ENCODE measurements around the gene ZNF579. TPM values are rescaled to one million over a fixed set of nuclear protein-coding genes. Genes with fewer than 3 reads are reported as not detected.
"Not testable (repeated sequence)": the region's sequence is repeated elsewhere in the genome, so short reads cannot be mapped to it uniquely, and the experiment has no call there.

The ZNF579 gene
- total RNA-seq, 2 experiments from 2014 or later: 6.1 to 11.1 TPM

DNA sequence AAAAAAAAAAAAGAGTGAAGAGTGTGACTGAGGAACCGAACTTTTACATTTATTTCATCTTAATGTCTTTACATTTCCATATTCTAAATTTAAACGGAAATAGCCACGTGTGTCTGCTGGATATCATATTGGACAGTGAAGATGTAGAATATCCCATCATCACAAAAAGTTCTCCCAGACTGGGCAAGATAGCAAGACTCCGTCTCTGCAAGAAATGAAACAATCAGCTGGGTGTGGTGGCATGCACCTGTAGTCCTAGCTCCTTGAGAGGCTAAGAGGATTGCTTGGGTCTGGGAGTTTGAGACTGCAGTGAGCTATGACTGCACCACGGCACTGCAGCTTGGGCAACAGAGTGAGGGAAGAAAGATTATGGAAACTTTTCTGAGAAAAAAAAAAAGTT is 3.9 kb downstream of the ZNF579 start:
- no TSS peak for BruUV-seq (replicated peaks)
- ChIA-PET CTCF (ENCODE audit: unreplicated experiment) (no interaction called here), POLR2A (no interaction called here)
- Histone ChIP-seq H3K79me2 (ENCODE audit: insufficient read depth, low read depth, low read length) (peaks cover 9% of the 10 kb centered on the region; the same call in 1 of the 2 replicates), H3K4me2 (ENCODE audit: low read length) (no peak overlapping the region), H3K9me2 (ENCODE audit: insufficient read depth, low read length) (no peaks in the 10 kb centered on the region), H4K20me1 (ENCODE audit: insufficient read depth, low read length) (peaks cover 4% of the 10 kb centered on the region; the same call in 1 of the 2 replicates), H2AFZ (ENCODE audit: low read length) (no peak overlapping the region), H3K4me3 (ENCODE audit: low read depth, low read length, poor library complexity, severe bottlenecking) (no peak overlapping the region), H3K9me3 (ENCODE audit: low read length) (no peaks in the 10 kb centered on the region), H3K36me3 (ENCODE audit: insufficient read depth, low read length) (peaks cover 19% of the 10 kb centered on the region), H3K4me1 (ENCODE audit: insufficient read depth, low read length, poor library complexity, severe bottlenecking) (peaks cover 12% of the 10 kb centered on the region), H3K27ac (ENCODE audit: low read depth, low read length, poor library complexity, severe bottlenecking) (no peak overlapping the region)
- TF ChIP-seq EZH2phosphoT487 (IDR thresholded peaks at IDR 0.05; ENCODE audit: borderline replicate concordance, low read depth, low read length) (no peak), CTCF (conservative IDR thresholded peaks at IDR 0.05; ENCODE audit: low read length) (no peak)
- no peak for DNase-seq (ENCODE audit: low spot score)
- intact Hi-C loops (cut with micrococcal nuclease; ENCODE audit: unreplicated experiment): no loop called here

DNA sequence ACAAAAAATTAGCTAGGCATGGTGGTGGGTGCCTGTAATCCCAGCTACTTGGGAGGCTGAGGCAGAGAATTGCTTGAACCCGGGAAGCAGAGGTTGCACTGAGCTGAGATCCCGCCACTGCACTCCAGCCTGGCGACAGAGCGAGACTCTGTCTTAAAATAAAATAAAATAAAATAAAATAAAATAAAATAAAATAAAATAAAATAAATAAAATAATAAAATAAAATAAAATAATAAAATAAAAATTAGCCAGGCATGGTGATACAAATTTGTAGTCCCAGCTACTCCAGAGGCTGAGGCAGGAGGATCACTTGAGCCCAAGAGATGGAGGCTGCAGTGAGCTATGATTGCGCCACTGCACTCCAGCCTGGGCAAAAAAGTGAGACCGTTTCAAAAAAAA is 6.7 kb downstream of the ZNF579 start:
- BruUV-seq (replicated peaks); H2AFZ ChIP-seq (ENCODE audit: low read length); H3K4me2 ChIP-seq (ENCODE audit: low read length); H3K9me2 ChIP-seq (ENCODE audit: insufficient read depth, low read length); intact Hi-C loops (cut with micrococcal nuclease; ENCODE audit: unreplicated experiment); CTCF ChIA-PET (ENCODE audit: unreplicated experiment); H3K4me1 ChIP-seq (ENCODE audit: insufficient read depth, low read length, poor library complexity, severe bottlenecking); H3K27ac ChIP-seq (ENCODE audit: low read depth, low read length, poor library complexity, severe bottlenecking); DNase-seq (ENCODE audit: low spot score); H4K20me1 ChIP-seq (ENCODE audit: insufficient read depth, low read length); H3K9me3 ChIP-seq (ENCODE audit: low read length); H3K4me3 ChIP-seq (ENCODE audit: low read depth, low read length, poor library complexity, severe bottlenecking); H3K79me2 ChIP-seq (ENCODE audit: insufficient read depth, low read depth, low read length): not testable (repeated sequence)
- peaks cover 19% of the 10 kb centered on the region for H3K36me3 ChIP-seq (ENCODE audit: insufficient read depth, low read length)
- POLR2A ChIA-PET: interaction anchor here (0.6 kb wide), 1 partner anchor 235 kb away, joined by 3 read pairs; no protein-coding TSS in a partner anchor

DNA sequence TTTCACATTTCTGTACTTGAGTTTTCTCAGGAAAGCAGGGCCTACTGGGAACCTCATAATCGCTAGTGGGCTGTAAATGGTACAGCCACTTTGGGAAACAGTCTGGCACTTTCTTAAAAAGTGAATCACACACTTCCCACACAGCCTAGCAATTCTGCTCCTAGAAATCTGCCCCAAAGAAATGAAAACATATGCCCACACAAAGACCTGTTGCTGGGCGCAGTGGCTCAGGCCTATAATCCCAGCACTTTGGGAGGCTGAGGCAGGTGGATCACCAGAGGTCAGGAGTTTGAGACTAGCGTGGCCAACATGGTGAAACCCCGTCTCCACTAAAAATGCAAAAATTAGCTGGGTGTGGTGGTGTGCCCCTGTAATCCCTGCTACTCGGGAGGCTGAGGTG is 11.2 kb downstream of the ZNF579 start:
- H2AFZ ChIP-seq (ENCODE audit: low read length); H3K4me2 ChIP-seq (ENCODE audit: low read length); H3K4me1 ChIP-seq (ENCODE audit: insufficient read depth, low read length, poor library complexity, severe bottlenecking); H3K4me3 ChIP-seq (ENCODE audit: low read depth, low read length, poor library complexity, severe bottlenecking); BruUV-seq (replicated peaks); POLR2A ChIA-PET; H3K36me3 ChIP-seq (ENCODE audit: insufficient read depth, low read length); intact Hi-C loops (cut with micrococcal nuclease; ENCODE audit: unreplicated experiment); H3K27ac ChIP-seq (ENCODE audit: low read depth, low read length, poor library complexity, severe bottlenecking); H3K79me2 ChIP-seq (ENCODE audit: insufficient read depth, low read depth, low read length); CTCF ChIA-PET (ENCODE audit: unreplicated experiment); H3K9me3 ChIP-seq (ENCODE audit: low read length); DNase-seq (ENCODE audit: low spot score); H4K20me1 ChIP-seq (ENCODE audit: insufficient read depth, low read length); H3K9me2 ChIP-seq (ENCODE audit: insufficient read depth, low read length): not testable (repeated sequence)

- no peaks in the 10 kb centered on the region for H3K9me3 ChIP-seq (ENCODE audit: low read length)
- intact Hi-C loops (cut with micrococcal nuclease; ENCODE audit: unreplicated experiment): no loop called here
- no TSS peak for BruUV-seq (replicated peaks)
- H3K4me2 ChIP-seq (ENCODE audit: low read length): no peak overlapping the region
- no peaks in the 10 kb centered on the region for H3K4me1 ChIP-seq (ENCODE audit: insufficient read depth, low read length, poor library complexity, severe bottlenecking)
- ChIA-PET CTCF (ENCODE audit: unreplicated experiment) (no interaction called here), POLR2A (no interaction called here)
- no peaks in the 10 kb centered on the region for H3K79me2 ChIP-seq (ENCODE audit: insufficient read depth, low read depth, low read length)
- TF ChIP-seq EZH2phosphoT487 (IDR thresholded peaks at IDR 0.05; ENCODE audit: borderline replicate concordance, low read depth, low read length) (no peak), CTCF (conservative IDR thresholded peaks at IDR 0.05; ENCODE audit: low read length) (no peak)
- no peaks in the 10 kb centered on the region for H3K9me2 ChIP-seq (ENCODE audit: insufficient read depth, low read length)
- H3K36me3 ChIP-seq (ENCODE audit: insufficient read depth, low read length): no peaks in the 10 kb centered on the region
- H4K20me1 ChIP-seq (ENCODE audit: insufficient read depth, low read length): no peaks in the 10 kb centered on the region
- H3K4me3 ChIP-seq (ENCODE audit: low read depth, low read length, poor library complexity, severe bottlenecking): no peak overlapping the region
- H2AFZ ChIP-seq (ENCODE audit: low read length): no peak overlapping the region
- DNase-seq (ENCODE audit: low spot score): no peak
- H3K27ac ChIP-seq (ENCODE audit: low read depth, low read length, poor library complexity, severe bottlenecking): no peak overlapping the region
Measured at GRCh38 chr19:55567708-55568328, 12.8 kb downstream of the ZNF579 start.

All from OCI-LY7 (cell line).